NCI-H1105 (cell line): ENCODE measurements around the gene SCFD2.
"Not testable (repeated sequence)": the region's sequence is repeated elsewhere in the genome, so short reads cannot be mapped to it uniquely, and the experiment has no call there.

Experiments
- DNase-seq: peaks from one replicate; lab custom pipeline; 2025; lab: John Stamatoyannopoulos, UW

The SCFD2 gene

DNA sequence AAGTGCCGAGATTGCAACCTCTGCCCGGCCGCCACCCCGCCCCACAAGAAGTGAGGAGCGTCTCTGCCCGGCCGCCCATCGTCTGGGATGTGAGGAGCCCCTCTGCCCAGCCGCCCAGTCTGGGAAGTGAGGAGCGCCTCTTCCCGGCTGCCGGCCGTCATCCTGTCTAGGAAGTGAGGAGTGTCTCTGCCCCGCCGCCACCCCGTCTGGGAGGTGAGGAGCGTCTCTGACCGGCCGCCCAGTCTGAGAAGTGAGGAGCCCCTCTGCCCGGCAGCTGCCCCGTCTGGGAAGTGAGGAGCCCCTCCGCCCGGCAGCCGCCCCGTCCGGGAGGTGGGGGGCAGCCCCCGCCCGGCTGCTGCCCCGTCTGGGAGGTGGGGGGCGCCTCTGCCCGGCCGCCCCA is 226.6 kb downstream of the SCFD2 start:
- DNase-seq: not testable (repeated sequence)

GRCh38 chr4:53137468-53137867 is 228.4 kb downstream of the SCFD2 start:
- no peak for DNase-seq

GRCh38 chr4:53136954-53137353 is 228.9 kb downstream of the SCFD2 start:
- DNase-seq: no peak

DNA sequence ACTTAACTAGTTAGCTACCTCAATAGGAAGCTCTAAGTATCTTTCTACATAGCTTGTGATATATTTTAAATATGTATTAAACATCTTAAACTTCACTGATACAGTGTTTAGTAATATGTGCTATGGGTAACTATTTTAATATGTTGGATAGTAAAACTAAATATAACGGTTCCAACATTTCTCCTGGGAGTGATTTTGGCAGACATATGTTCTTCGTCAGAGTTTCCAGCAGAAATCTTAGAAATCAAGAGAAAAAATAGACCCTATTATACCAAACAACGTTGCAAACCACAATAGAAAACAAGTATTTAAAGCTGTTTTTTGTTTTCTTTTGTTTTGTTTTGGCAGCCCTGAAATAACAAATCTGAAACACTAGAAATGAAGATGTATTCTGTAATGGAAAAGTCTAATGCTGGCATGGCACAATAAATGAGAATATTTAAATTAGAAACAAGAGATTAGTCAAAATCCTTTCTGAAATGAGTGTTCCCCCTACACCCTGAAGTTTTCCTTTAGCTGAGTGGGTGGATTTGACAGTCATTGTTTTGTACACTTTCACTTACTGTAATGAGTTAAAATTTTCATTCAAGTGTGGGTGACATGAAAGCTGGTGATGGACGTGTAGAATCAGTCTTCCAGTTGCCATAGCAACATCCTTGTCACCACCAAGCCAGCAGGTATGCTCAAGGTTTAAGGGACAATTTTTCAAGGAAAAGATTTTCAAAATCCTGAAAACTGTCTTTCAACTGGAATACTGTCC is 233.5 kb downstream of the SCFD2 start:
- no peak for DNase-seq

DNA sequence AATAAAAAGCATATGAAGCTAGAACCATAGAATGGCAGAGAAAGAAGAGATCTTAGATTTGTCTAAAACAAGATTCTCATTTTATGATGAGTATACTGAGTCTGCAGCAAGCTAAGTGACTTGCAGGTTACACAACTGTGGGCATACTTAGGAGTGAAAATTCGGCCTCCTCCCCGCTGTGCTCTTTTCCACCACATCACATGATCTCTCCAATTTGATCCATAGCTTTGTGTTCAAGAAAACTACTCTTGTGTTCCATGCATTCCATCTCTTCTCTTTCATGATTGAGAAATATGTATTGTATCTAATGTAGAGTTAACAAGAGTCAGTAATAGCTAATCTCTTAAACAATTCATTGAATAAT is 234.3 kb downstream of the SCFD2 start:
- no peak for DNase-seq

GRCh38 chr4:53130896-53131561 is 234.8 kb downstream of the SCFD2 start:
- DNase-seq: no peak

DNA sequence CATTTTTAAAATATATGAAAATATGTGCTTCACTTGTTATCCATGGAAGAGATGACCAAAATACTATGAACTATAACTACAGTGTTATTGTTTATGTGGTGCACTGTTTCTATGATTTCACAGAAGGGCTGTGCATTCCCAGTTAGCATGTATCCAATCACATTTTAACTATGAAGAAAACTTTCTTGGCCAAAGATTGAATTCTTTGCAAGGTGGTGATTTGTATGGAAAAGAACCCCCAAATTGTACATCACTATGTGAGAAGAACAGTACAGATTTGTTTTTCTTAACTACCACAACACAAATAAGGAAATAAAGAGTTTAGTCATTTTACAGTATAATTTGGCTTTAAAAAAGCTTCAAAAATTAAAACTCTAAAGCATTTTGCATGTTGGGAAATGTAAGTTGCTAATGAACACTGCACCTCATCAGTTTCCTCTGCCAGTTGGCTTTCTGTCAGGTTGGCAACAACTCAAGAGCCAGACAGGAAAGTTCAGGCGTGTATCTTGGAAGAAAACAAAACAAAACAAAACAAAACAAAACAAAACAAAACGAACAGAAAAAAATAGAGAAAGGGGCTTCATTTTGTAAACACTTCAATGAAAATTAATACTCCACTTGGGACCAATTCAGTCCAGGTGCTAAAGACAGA is 237.0 kb downstream of the SCFD2 start:
- peak; percentile 13 for DNase-seq

DNA sequence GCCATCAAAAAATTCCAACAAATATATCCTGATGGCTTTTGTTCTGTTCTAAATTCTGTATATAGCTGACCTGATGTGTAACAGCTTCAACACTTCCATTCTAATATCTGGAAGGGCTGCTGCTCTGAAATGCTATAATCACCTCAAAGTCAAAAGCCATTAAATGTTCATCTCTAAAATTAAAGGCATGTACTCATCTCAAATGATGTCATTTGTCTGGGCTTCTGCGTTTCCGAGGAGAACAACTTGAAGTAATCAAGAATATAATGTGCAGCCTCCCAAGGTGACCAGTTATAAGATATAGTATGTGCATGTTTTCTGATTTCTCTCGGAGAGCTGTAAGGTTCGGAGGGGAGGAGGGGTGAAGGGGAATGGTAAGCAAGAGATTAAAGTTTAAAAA is 237.6 kb downstream of the SCFD2 start:
- DNase-seq: no peak

GRCh38 chr4:53127365-53127764 is 238.5 kb downstream of the SCFD2 start:
- DNase-seq: no peak

DNA sequence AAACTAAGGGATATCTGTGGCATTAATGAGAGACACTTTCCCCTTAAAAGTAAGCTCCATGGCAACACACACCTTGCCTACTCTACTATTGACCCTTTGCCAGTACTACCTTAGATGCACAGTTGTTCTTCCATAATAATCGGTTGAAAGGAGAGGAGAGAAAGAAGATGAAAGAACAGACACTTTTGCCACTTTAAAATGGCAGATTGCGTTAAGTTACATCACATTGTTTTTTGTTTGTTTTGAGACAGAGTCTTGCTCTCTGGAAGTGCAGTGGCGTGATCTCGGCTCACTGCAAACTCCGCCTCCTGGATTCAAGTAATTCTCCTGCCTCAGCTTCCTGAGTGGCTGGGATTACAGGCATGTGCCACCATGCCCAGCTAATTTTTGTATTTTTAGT is 239.8 kb downstream of the SCFD2 start:
- no peak for DNase-seq

DNA sequence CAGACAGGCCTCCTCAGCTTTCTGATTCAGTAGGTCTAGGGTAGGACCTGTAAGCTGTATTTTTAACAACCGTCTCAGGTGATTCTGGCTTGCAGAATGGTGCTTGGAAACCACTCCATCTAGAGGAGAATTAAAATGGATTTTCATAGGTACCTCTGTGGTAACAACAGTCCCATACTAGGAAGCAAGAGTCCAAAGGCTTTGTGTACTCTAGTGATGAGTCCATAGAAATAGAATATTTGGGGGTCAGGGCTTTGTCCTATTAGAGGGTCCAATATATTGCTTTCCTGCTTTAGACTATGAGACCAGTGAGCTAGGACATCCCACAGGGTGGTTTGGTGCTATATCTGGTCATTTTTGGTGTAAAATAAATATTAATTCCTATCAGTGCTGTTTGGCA is 242.0 kb downstream of the SCFD2 start:
- DNase-seq: no peak

DNA sequence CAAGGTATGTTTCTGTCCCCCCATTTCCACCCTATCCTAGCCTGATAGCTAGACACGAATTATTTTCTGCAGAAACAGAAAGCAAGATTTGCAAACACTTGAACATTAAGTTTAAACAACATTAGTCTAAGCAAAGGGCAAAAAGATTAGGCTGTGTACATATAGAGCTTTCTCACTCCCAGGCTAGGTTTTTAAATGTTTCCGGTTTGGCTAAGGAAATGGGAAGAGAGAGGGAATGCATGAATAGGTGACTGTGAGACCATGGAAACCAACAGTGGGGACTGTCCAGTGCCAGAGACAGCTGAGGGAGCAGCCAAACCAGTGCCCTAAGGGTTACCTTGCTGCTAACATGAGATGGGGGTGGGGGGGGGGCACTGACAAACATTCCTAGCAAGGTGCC is 242.7 kb downstream of the SCFD2 start:
- DNase-seq: no peak

DNA sequence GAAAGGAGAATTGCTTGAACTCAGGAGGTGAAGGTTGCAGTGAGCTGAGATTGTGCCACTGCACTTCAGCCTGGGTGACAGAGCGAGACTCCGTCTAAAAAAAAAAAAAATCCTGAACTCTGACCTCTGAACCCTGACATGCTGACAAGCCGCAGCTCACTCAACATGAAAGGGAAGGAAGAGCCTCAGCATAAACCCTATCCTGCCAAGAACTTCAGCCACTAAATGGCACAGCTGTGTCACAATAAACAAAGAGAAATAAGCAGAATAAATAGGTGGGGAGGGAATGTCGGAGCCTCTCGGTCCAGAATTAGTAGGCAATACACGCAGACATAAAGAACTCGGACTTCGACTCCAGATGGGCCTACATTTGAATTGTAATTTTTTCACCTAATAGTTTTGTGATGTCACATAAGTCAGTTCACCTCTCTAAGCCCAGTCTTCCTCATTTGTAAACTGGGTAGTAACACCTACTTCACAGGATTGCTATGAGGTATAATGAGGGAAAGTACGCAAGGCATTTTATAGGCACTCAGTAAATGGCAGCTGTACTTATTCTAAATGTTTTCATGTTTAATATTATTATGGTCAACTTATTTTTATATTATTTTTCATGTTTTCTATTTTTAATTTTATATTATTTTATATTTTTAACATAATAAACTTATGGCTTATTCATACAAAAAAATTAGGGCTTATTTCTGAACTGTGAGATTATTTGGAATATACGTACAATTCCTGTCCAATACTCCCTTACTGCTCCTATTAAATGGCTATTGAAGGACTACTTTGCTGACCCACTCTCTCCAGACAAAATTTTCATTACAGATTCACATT is 243.4 kb downstream of the SCFD2 start:
- DNase-seq: no peak

DNA sequence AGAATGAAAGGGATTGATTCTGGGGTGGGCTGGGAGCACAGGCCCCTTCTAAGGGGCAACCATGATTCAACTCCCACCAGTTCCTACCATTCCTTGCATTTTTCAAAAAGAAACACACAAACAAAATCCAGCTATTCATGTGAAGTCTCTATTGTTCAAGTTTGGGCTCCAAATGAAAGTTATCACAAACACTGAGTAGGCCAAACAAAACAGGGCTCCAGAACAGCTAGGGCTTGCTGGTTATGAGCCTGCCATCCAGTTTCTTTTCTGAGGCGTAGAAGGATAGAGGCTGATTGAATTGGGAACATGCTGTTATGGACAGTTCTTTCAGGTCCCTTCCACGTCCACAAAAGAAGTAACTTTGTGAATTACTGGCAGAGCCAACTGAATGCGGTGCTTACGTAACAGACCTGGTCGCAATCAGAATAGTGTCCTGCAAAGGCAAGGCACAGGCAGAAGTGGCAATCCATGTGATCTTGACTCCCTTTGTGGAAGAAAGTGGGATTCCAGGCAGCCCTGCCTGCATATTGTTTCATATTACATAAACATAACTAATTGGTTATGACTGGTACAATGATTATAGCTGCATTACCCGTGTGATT is 244.5 kb downstream of the SCFD2 start:
- DNase-seq: no peak

GRCh38 chr4:53120778-53121177 is 245.1 kb downstream of the SCFD2 start:
- DNase-seq: no peak

DNA sequence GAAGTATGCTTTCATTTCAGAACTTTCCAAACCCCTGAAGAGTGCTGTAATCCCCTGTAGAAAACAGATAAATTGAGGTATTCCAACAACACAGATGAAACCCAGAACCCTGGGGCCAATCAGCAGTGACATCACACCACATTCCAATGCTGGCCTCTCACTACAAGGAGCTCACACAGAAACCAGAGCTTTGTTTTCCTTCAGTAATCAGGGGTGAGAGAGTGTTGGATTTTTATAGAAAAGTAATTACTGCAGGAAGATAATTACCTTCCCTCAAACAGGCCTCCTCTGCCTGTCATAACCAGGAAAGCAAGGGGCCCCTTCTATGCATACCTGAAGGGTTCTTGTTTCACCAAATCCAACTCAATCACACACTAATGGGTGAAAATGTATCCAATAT is 246.2 kb downstream of the SCFD2 start:
- DNase-seq: no peak

GRCh38 chr4:53118676-53119075 is 247.2 kb downstream of the SCFD2 start:
- no peak for DNase-seq

- no peak for DNase-seq
These were observed 248.9 kb downstream of the SCFD2 start for GRCh38 chr4:53116954-53117353.

DNA sequence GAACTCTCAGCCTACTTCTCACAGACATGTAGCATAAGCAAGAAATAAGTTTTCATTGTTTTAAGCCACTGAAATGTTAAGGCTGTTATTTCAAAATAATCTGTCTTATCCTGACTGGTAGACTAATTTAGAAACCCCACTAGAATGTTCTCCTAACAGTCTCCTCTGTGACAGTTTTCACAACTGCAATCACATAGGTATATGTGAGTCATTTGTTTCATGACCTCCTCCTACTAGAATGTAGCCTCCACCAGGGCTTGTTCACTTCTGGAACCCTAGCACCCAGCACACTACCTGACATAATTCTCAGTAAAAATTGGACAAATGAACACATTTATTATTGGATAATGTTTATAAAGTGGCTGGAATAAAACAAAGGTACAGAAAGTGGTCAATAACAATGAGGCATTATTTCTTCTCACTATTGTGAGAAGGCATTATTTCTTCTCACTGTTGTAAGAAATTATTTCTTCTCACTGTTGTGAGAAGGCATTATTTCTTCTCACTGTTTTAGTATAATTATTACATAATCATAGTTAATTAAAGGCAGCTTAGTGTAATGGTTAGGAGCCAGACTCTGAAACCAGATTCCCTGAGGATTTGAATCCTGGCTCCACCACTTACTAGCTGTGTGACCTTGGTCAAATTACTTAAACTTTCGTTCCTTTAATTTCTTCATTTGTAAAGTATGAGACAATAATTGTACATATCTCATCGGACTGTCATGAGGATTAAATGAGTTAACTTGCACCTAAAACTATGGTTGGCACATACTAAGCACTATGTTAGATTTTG is 252.2 kb downstream of the SCFD2 start:
- no peak for DNase-seq

- DNase-seq: no peak
These were observed 260.5 kb downstream of the SCFD2 start for GRCh38 chr4:53105313-53105712.

- DNase-seq: no peak
These were observed 262.4 kb downstream of the SCFD2 start for GRCh38 chr4:53103481-53103880.
